Vagina (tissue), 2 donors: Measurements from ENCODE around the gene SLC39A10. TPM values are rescaled to one million over a fixed set of nuclear protein-coding genes. Genes with fewer than 3 reads are reported as not detected.
"Not testable (repeated sequence)": the region's sequence is repeated elsewhere in the genome, so short reads cannot be mapped to it uniquely, and the experiment has no call there.

Source experiments
- DNase-seq, 2 donors: peaks; one replicate each; pipeline ENCODE4 v3.0.0-alpha.2; 2017; ENCODE audit errors: extremely low spot score in 2 of 2
- H3K27ac ChIP-seq: fragments of 200-600 bp; sonication (generic); one replicate; pipeline ENCODE4 v1.5.1; 2019
- H3K27me3 ChIP-seq: fragments of 200-600 bp; sonication (generic); one replicate; pipeline ENCODE4 v1.5.1; 2019
- H3K36me3 ChIP-seq, 2 donors: fragments of 200-600 bp; sonication (generic); one replicate each; pipeline ENCODE4 v1.5.1; 2017 to 2019
- H3K4me1 ChIP-seq: fragments of 200-600 bp; sonication (generic); one replicate; pipeline ENCODE4 v1.5.1; 2019
- H3K4me3 ChIP-seq, 2 donors: fragments of 200-600 bp; sonication (generic); 1 replicate in 1 of 2; 2 replicates in 1 of 2; pipeline ENCODE4 v1.5.1; 2016 to 2019
- H3K9me3 ChIP-seq: fragments of 200-600 bp; sonication (generic); one replicate; pipeline ENCODE4 v1.5.1; 2019
- CTCF ChIP-seq, 3 experiments: fragments of 450-650 bp in 2 of 3; fragments of 200-600 bp in 1 of 3; sonication (generic) in 1 of 3; IDR thresholded peaks; one replicate each; pipeline ENCODE4 v1.5.1; 2017 to 2019; ENCODE audit warnings: antibody characterized with exemption in 3 of 3, mild to moderate bottlenecking in 2 of 3, moderate library complexity in 2 of 3
- POLR2A ChIP-seq, 2 donors: fragments of 450-650 bp; IDR thresholded peaks; one replicate each; pipeline ENCODE4 v1.6.1; 2017; ENCODE audit warnings: antibody characterized with exemption in 2 of 2, mild to moderate bottlenecking in 2 of 2, moderate library complexity in 2 of 2
- POLR2AphosphoS5 ChIP-seq, 2 donors: sonication (generic); formaldehyde crosslinking; IDR thresholded peaks; one replicate each; pipeline ENCODE4 v1.9.0; 2017; ENCODE audit warnings: antibody characterized with exemption in 2 of 2, mild to moderate bottlenecking in 2 of 2, low read depth in 1 of 2; ENCODE audit not compliant: insufficient read depth in 1 of 2
- intact Hi-C: fragments of 100-400 bp; cut with DNase I; formaldehyde crosslinking; loops from one replicate; pipeline ENCODE4 v1.15.1; 2023
- total RNA-seq: library from RNA; depleted of rRNA; stranded (reverse); fragments of >200 nt; gene quantifications from one replicate; pipeline ENCODE4 v1.2.3, GENCODE V29; 2016

Gene SLC39A10
- total RNA-seq, 1 donor from 2014 or later, result 10.6 TPM

GRCh38 chr2:195642679-195643068, 14.4 kb upstream of the SLC39A10 start:
- Histone ChIP-seq H3K4me1 (no peaks in the 10 kb centered on the region), H3K27me3 (no peaks in the 10 kb centered on the region), H3K36me3 (no peaks in the 10 kb centered on the region), H3K4me3 (no peak overlapping the region), H3K27ac (no peak overlapping the region), H3K9me3 (no peaks in the 10 kb centered on the region)
- intact Hi-C loops, result no loop called here
- no peak for DNase-seq
- TF ChIP-seq POLR2AphosphoS5 (IDR thresholded peaks at IDR 0.05; ENCODE audit: insufficient read depth in 1 of 2, low read depth in 1 of 2) (no peak), CTCF (IDR thresholded peaks at IDR 0.05) (no peak), POLR2A (IDR thresholded peaks at IDR 0.05) (no peak)

GRCh38 chr2:195644708-195645107, 12.3 kb upstream of the SLC39A10 start:
- H3K9me3 ChIP-seq, H3K27me3 ChIP-seq, intact Hi-C loops, H3K4me1 ChIP-seq, H3K36me3 ChIP-seq, H3K4me3 ChIP-seq, H3K27ac ChIP-seq, DNase-seq: not testable (repeated sequence)

- Histone ChIP-seq H3K27ac (no peak overlapping the region), H3K27me3 (no peaks in the 10 kb centered on the region), H3K36me3 (no peaks in the 10 kb centered on the region), H3K4me1 (no peaks in the 10 kb centered on the region), H3K4me3 (no peak overlapping the region), H3K9me3 (no peaks in the 10 kb centered on the region)
- no peak for TF ChIP-seq CTCF (IDR thresholded peaks at IDR 0.05)
- TF ChIP-seq POLR2A (IDR thresholded peaks at IDR 0.05), result no peak
- no peak for TF ChIP-seq POLR2AphosphoS5 (IDR thresholded peaks at IDR 0.05; ENCODE audit: insufficient read depth in 1 of 2, low read depth in 1 of 2)
- intact Hi-C loops, result no loop called here
- no peak for DNase-seq
These were observed 11.6 kb upstream of the SLC39A10 start for GRCh38 chr2:195645413-195645812.

GRCh38 chr2:195646424-195646823, 10.6 kb upstream of the SLC39A10 start:
- intact Hi-C loops, result no loop called here
- Histone ChIP-seq H3K36me3 (no peaks in the 10 kb centered on the region), H3K27ac (no peak overlapping the region), H3K27me3 (no peaks in the 10 kb centered on the region), H3K4me1 (no peaks in the 10 kb centered on the region), H3K4me3 (no peak overlapping the region), H3K9me3 (no peaks in the 10 kb centered on the region)
- DNase-seq, result no peak
- TF ChIP-seq POLR2AphosphoS5 (IDR thresholded peaks at IDR 0.05; ENCODE audit: insufficient read depth in 1 of 2, low read depth in 1 of 2) (no peak), CTCF (IDR thresholded peaks at IDR 0.05) (no peak), POLR2A (IDR thresholded peaks at IDR 0.05) (no peak)

GRCh38 chr2:195647302-195647701, 9.7 kb upstream of the SLC39A10 start:
- intact Hi-C loops, result no loop called here
- Histone ChIP-seq H3K27ac (no peak overlapping the region), H3K27me3 (no peaks in the 10 kb centered on the region), H3K4me1 (no peaks in the 10 kb centered on the region), H3K9me3 (no peaks in the 10 kb centered on the region), H3K36me3 (no peaks in the 10 kb centered on the region), H3K4me3 (no peak overlapping the region)
- DNase-seq, result no peak
- TF ChIP-seq POLR2A (IDR thresholded peaks at IDR 0.05) (no peak), CTCF (IDR thresholded peaks at IDR 0.05) (no peak), POLR2AphosphoS5 (IDR thresholded peaks at IDR 0.05; ENCODE audit: insufficient read depth in 1 of 2, low read depth in 1 of 2) (no peak)

GRCh38 chr2:195648370-195648769, 8.7 kb upstream of the SLC39A10 start:
- H3K36me3 ChIP-seq, H3K27ac ChIP-seq, DNase-seq, H3K4me1 ChIP-seq, H3K4me3 ChIP-seq, H3K27me3 ChIP-seq, H3K9me3 ChIP-seq, intact Hi-C loops: not testable (repeated sequence)
